Measurements from ENCODE around the gene CACNA2D3.
A peak's percentile ranks its signal among the peaks of the same experiment; 100 is the strongest.

Gene CACNA2D3

DNA sequence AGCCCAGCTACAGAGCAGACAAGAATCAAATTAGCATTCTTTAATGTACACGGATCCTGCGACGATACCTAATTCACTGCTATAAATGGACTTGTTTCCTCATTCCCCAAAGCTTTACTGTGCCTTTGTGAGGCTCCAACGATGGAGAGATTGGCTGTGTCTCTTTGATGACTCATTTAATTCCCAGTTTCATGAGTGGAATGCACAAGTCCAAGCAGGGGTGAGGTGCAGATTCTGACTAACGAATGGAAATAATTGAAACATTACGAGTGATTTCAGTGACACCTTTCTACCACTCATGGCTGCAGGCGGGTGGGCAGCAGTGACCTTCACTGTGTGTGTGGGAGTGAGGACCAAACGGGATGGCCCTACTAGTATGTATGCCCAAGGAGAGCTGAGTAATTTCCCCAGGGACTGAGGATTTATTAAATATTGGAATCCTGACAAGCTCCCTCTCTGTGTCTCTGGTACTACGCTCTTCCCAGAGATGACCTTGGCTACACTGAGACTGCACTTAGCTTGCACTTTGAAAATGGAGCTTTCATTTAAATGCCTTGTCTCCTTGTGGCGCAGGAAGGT, 156.7 kb downstream of the CACNA2D3 start:
- DNase-seq, result peak; percentile 33

- DNase-seq, result no peak
Observed at GRCh38 chr3:54283470-54283869, 161.1 kb downstream of the CACNA2D3 start.

GRCh38 chr3:54294214-54294613, 171.9 kb downstream of the CACNA2D3 start:
- DNase-seq, result no peak

GRCh38 chr3:54296531-54296930, 174.2 kb downstream of the CACNA2D3 start:
- DNase-seq, result no peak

DNA sequence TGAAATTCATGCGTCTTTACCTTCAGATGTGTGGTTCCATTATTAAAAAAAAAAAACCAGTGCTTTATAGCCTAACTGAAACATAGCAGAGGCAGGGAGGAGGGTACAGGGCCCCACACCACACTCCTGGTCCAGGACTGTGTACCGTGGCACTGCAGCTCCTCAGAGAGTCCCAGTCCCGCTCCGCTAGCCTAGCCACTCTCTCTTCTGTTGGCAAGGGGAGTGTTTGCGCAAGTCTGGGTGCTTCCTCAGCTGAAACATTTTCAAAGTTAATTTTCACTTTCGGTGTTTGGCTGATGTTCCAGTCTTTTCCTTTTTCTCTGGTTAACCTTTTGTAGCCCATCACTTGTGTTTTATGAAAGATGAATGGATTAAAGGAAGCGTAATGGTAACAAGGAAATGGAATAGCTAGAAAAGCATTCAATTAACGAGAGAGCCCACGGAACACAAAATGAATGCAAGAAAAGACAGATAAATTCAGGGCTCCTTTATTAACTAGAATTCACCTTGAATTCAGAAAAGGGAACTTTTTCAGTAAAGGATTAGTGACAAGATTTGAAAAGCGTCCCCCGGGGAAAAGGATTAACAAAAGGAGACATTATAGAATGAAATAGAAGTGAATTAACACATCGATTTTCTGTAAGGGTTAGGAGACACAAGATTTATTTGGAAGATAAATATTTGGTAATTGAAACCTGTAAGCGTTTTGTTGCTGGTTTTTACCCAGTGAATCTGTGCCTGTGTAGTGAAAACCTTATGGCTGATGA, 177.0 kb downstream of the CACNA2D3 start:
- no peak for DNase-seq

GRCh38 chr3:54303517-54304375, 181.4 kb downstream of the CACNA2D3 start:
- no peak for DNase-seq

DNA sequence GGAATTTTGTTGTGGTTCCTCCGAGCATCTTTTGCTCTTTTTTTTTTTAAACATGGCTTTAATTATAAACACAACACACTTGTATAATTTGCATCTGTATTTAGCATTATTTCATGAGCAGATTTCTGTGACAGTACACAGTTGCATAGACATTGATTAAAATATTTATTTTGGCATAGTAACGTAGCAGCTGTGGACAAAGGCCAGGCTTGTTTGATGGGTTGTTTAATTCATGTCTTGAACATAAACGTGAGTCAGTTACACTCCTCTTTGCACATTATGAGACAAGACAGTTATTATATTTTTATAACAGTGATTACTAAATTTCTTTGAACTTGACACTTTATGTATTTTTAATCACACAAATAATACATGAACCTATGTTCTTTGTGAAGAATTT, 182.5 kb downstream of the CACNA2D3 start:
- DNase-seq, result no peak

DNA sequence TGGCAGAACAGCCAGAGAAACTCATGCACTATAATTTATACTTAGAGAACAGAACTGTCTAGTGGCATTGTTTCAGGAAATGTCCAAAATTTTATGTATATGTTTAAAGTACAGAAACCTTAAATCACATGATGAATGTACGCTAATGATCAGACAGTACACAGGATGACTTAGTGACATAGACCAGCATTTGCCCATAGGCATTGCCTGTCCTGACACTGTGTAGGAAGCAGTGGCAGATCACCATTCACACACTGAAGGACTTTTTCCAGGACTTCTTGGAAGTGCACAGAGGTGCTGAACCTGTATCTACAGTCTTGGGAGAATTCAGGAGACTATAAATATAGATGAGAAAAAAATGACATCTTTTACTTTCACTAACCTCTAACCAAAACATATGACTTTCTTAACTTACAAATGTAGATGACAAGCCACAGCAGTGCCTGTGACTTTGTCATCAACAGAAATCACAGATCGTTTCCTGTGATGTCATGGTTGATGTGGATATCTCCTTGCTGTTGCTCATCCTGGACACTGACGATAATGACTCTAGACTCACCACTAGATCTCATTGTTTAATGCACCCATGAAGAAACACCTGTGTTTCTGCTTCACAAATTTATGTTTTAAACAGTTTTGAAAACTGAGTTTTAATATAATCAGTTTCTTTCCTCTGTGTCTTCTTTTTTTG, 183.2 kb downstream of the CACNA2D3 start:
- DNase-seq, result no peak

DNA sequence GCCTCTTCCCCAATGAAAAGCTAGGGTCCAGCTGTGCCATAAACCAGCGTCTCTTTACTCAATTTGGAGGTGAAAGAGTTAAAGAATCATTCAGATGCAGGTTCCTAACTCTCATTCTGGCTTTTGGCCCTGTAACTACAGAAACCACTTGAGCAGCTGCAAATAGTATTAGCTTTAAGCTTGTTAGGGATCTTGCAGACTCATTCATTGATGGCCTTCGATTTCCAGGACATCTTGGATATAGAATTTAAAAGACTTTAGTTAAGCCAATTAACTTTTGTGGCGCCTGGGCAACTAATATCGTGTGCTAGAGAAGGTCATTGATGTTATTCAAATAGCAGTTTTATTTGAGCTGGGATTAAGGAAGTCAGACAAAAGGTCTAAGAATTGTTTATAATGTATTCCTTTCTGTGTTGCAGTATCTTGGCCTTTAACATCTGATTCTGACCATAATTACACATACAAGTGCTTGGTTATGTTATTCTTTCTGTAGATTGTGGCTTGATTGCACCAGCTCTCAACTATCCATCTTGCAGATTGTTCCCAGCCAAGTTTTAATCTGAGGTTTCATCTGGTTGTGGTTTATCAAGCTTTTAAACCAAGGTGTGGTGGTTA, 185.3 kb downstream of the CACNA2D3 start:
- DNase-seq, result no peak

- no peak for DNase-seq
Observed at GRCh38 chr3:54309601-54310000, 187.2 kb downstream of the CACNA2D3 start.

GRCh38 chr3:54311211-54311747, 188.9 kb downstream of the CACNA2D3 start:
- no peak for DNase-seq

DNA sequence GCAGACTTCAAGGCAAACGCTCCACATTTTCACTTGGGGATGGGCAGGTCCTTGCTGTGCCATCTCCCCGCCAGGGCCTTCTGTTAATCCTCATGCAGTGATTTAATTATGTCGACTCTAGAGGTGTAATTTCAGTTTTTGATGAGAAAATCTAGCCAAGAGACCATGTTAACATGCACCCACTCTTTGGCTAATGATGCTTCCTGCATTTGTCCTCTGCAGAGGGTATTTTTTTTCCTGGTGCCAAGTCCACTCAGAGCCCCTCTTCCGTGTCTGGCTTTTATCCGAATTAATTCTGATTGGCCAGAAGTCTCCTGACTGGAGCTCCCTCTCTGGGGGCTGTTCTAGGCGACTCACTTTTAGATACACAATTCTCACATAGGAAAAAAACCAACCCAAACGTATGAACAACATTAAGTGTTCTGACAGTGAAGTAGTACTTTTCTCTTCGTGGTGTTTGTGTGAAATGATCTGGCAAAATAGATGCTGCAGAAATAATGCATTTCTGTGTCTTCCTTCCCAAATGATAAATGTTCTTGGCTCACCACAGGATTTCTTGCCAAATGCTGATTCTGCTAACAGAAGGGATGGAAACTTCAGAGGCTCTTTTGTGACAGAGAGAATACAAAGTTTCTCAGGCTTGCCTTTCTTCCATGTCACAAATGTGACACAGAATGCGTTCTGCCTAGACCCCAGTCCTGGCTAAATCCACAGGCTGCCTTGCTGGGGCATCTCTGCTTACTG, 190.0 kb downstream of the CACNA2D3 start:
- no peak for DNase-seq

GRCh38 chr3:54313418-54313817, 191.1 kb downstream of the CACNA2D3 start:
- DNase-seq, result no peak

DNA sequence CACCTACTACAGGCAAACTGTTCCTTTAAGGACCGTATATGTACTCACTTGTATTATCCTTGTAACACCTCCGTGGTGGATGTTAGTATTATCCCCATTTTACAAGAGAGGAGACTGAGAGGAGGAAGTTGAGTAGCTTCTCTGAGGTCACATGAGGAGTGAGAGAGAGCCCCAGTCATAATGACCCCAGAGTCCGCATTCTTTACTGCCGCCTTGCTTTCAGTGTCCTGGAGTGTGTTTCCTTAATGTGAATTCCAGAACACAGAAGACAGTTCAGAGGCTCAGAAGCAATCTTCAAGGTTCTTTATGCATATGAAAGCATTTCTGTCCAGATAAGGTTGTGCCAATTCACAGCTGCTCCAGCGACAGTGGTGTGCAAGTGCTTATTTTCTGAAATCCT, 199.2 kb downstream of the CACNA2D3 start:
- no peak for DNase-seq

DNA sequence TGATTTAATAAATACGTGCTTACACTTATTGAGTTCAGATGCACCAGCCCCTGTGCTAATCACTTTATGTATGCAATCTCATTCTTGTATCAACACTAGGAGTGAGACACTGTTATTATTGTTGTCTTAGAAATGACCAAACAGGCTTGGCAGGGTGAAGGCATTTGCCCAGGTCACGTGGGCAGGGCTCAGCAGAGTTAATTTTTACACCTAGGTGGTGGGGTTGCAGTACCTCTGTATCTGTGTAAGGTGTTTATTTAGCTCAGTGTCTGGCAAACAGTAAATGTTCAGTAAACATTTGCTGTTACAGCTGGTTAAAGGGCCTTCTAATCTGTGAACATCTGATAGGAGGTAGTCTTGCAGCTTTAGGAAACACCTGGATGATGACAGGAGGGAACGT, 200.0 kb downstream of the CACNA2D3 start:
- no peak for DNase-seq

DNA sequence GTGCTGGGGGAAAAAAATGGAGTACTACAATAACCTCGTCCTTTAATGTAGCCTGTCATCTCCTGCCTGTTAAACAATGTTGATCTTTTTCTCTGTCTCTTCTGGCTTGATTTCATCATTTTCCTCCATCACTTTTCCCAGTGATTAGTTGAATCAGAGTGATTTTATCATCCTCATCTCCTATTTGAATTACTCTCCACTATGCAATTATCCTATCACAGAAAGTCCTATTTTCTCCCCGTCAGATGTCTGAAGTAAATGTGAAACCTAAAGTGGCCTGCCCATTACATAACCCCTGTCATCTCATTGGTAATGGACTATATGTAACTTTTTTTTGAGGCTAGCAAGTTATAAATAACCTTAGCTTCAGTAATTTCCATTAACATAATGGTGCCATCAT, 201.8 kb downstream of the CACNA2D3 start:
- no peak for DNase-seq

DNA sequence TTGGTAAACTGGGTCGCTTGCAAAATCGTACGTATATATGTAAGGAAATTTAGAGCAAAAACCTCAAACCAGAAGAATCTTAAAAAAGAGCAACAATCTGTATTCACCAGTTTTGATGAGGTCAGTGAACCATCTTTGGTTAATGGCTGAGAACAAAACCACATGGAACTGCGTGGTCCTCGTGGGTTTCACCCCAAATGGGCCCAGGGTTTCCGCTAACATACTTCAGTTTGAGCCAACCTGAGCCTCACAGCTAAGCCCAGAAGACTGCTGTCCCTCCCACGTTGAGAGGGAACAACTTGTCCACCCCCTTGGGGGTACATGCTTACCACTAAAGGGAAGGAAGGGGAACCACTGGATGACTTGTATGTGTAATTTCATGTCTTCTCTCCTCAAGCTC, 204.6 kb downstream of the CACNA2D3 start:
- DNase-seq, result no peak

GRCh38 chr3:54331341-54331740, 209.0 kb downstream of the CACNA2D3 start:
- DNase-seq, result no peak

GRCh38 chr3:54337846-54338245, 215.5 kb downstream of the CACNA2D3 start:
- no peak for DNase-seq

DNA sequence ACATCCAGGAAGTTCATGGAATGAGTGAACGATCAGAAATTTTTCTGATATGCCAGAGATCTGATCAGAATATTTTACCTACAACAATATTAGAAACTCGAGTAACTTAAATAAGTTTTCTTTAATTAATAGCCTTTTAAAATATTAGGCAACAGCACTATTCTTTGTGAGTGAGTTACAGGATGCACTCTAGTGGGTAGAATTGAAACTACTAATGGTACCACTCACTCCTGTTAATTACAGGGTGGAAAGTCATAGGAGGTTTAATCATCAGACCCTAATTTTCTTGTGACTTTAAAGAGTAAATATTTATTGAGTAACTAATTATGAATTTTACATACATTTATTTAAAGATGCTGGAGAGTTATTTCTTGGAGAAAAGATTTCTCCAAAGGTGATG, 217.3 kb downstream of the CACNA2D3 start:
- no peak for DNase-seq

DNA sequence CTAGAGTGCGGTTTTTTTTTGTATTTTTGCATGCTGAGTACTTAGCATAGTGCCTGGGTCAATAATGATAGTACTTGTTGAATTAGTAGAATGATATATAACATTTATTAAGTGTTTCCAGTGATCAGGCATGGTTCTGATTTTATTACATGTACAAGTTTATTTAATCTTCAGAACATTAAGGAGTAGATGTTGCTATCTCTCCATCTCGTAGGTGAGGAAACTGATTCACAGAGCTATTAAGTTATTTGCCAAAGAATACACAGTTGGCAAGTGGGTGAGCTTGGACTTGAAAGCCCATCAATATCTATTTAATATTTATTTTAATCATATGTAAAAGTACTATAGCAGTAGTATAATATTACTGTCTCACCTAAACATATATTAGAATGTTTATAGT, 219.5 kb downstream of the CACNA2D3 start:
- DNase-seq, result no peak
